Muscle layer of duodenum (tissue), 2 donors: ENCODE data around the gene LSM3.

ENCODE experiments used
- H3K27ac ChIP-seq: one replicate; pipeline ENCODE4 v1.7.0; 2013; ENCODE audit warnings: mild to moderate bottlenecking, low read length
- H3K27me3 ChIP-seq: one replicate; pipeline ENCODE4 v1.7.0; 2013; ENCODE audit warnings: low read depth, mild to moderate bottlenecking, control low read depth, low read length
- H3K36me3 ChIP-seq, 2 donors: one replicate each; pipeline ENCODE4 v1.7.0; 2013; ENCODE audit warnings: low read length in 2 of 2, control low read depth in 1 of 2, mild to moderate bottlenecking in 1 of 2; ENCODE audit not compliant: insufficient read depth in 2 of 2, control insufficient read depth in 1 of 2
- H3K4me1 ChIP-seq, 2 donors: one replicate each; pipeline ENCODE4 v1.7.0; 2013; ENCODE audit warnings: low read length in 2 of 2, mild to moderate bottlenecking in 2 of 2, control low read depth in 1 of 2, moderate library complexity in 1 of 2; ENCODE audit not compliant: insufficient read depth in 2 of 2, control insufficient read depth in 1 of 2
- H3K4me3 ChIP-seq, 2 donors: one replicate each; pipeline ENCODE4 v1.7.0; 2013; ENCODE audit warnings: low read length in 2 of 2, low read depth in 1 of 2, mild to moderate bottlenecking in 1 of 2
- H3K9me3 ChIP-seq, 2 donors: one replicate each; pipeline ENCODE4 v1.7.0; 2013; ENCODE audit warnings: low read length in 2 of 2, control low read depth in 1 of 2, mild to moderate bottlenecking in 1 of 2; ENCODE audit not compliant: control insufficient read depth in 1 of 2
- donor health status: healthy.

Gene LSM3

GRCh38 chr3:14236902-14237301, 58.3 kb downstream of the LSM3 start:
- H3K27me3 ChIP-seq = no peaks in the 10 kb centered on the region
- peaks cover 4 to 7% of the 10 kb centered on the region in 2 donors for H3K9me3 ChIP-seq
- H3K27ac ChIP-seq = no peak overlapping the region
- H3K4me3 ChIP-seq = no peak overlapping the region
- H3K36me3 ChIP-seq = no peaks in the 10 kb centered on the region
- no peaks in the 10 kb centered on the region for H3K4me1 ChIP-seq

- H3K4me3 ChIP-seq = no peak overlapping the region
- no peak overlapping the region for H3K27ac ChIP-seq
- H3K4me1 ChIP-seq = no peaks in the 10 kb centered on the region
- H3K27me3 ChIP-seq = no peaks in the 10 kb centered on the region
- no peaks in the 10 kb centered on the region for H3K36me3 ChIP-seq
- peaks cover 4 to 7% of the 10 kb centered on the region in 2 donors for H3K9me3 ChIP-seq
These were observed 58.8 kb downstream of the LSM3 start for GRCh38 chr3:14237457-14237856.

- H3K4me3 ChIP-seq = no peak overlapping the region
- H3K9me3 ChIP-seq = peaks cover 4 to 7% of the 10 kb centered on the region in 2 donors
- no peaks in the 10 kb centered on the region for H3K27me3 ChIP-seq
- no peak overlapping the region for H3K27ac ChIP-seq
- H3K4me1 ChIP-seq = no peaks in the 10 kb centered on the region
- H3K36me3 ChIP-seq = no peaks in the 10 kb centered on the region
These were observed 59.7 kb downstream of the LSM3 start for GRCh38 chr3:14238356-14238755.

GRCh38 chr3:14238930-14239329, 60.3 kb downstream of the LSM3 start:
- Histone ChIP-seq H3K27me3 (no peaks in the 10 kb centered on the region), H3K36me3 (no peaks in the 10 kb centered on the region), H3K4me3 (no peak overlapping the region), H3K27ac (no peak overlapping the region), H3K9me3 (peaks cover 0 to 2% of the 10 kb centered on the region in 2 donors), H3K4me1 (no peaks in the 10 kb centered on the region)

- H3K27ac ChIP-seq = no peak overlapping the region
- no peaks in the 10 kb centered on the region for H3K4me1 ChIP-seq
These were observed 61.3 kb downstream of the LSM3 start for GRCh38 chr3:14239940-14240339.

GRCh38 chr3:14240366-14240765, 61.7 kb downstream of the LSM3 start:
- Histone ChIP-seq H3K36me3 (no peaks in the 10 kb centered on the region), H3K27me3 (no peaks in the 10 kb centered on the region), H3K4me3 (no peak overlapping the region), H3K9me3 (no peaks in the 10 kb centered on the region), H3K4me1 (no peaks in the 10 kb centered on the region), H3K27ac (no peak overlapping the region)

More at GRCh38 chr3:14239940-14240339, 61.3 kb downstream of the LSM3 start:
- H3K27me3 ChIP-seq = no peaks in the 10 kb centered on the region
- no peaks in the 10 kb centered on the region for H3K9me3 ChIP-seq
- no peaks in the 10 kb centered on the region for H3K36me3 ChIP-seq
- no peak overlapping the region for H3K4me3 ChIP-seq

- Histone ChIP-seq H3K4me1 (no peaks in the 10 kb centered on the region), H3K36me3 (no peaks in the 10 kb centered on the region), H3K27ac (no peak overlapping the region), H3K4me3 (no peak overlapping the region), H3K9me3 (no peaks in the 10 kb centered on the region), H3K27me3 (no peaks in the 10 kb centered on the region)
These were observed 63.1 kb downstream of the LSM3 start for GRCh38 chr3:14241716-14242115.

GRCh38 chr3:14242490-14243311, 64.1 kb downstream of the LSM3 start:
- H3K4me1 ChIP-seq = no peaks in the 10 kb centered on the region
- H3K9me3 ChIP-seq = no peaks in the 10 kb centered on the region
- H3K27ac ChIP-seq = no peak overlapping the region
- H3K36me3 ChIP-seq = no peaks in the 10 kb centered on the region
- no peak overlapping the region for H3K4me3 ChIP-seq
- no peaks in the 10 kb centered on the region for H3K27me3 ChIP-seq

- no peak overlapping the region for H3K27ac ChIP-seq
- H3K36me3 ChIP-seq = no peaks in the 10 kb centered on the region
- H3K4me3 ChIP-seq = no peak overlapping the region
- H3K27me3 ChIP-seq = no peaks in the 10 kb centered on the region
- no peaks in the 10 kb centered on the region for H3K9me3 ChIP-seq
- H3K4me1 ChIP-seq = no peaks in the 10 kb centered on the region
These were observed 65.2 kb downstream of the LSM3 start for GRCh38 chr3:14243782-14244181.

- no peak overlapping the region for H3K4me3 ChIP-seq
- H3K27ac ChIP-seq = no peak overlapping the region
- H3K36me3 ChIP-seq = no peaks in the 10 kb centered on the region
- no peaks in the 10 kb centered on the region for H3K27me3 ChIP-seq
- H3K9me3 ChIP-seq = no peaks in the 10 kb centered on the region
- H3K4me1 ChIP-seq = no peaks in the 10 kb centered on the region
These were observed 66.1 kb downstream of the LSM3 start for GRCh38 chr3:14244521-14245247.

- Histone ChIP-seq H3K27ac (no peak overlapping the region), H3K9me3 (no peaks in the 10 kb centered on the region), H3K4me1 (no peaks in the 10 kb centered on the region), H3K4me3 (no peak overlapping the region), H3K27me3 (no peaks in the 10 kb centered on the region), H3K36me3 (no peaks in the 10 kb centered on the region)
These were observed 66.6 kb downstream of the LSM3 start for GRCh38 chr3:14245248-14245639.
